HCT116 (cell line): Measurements from ENCODE around the gene ALDH6A1. TPM values are rescaled to one million over a fixed set of nuclear protein-coding genes. Genes with fewer than 3 reads are reported as not detected.

Experiments
- ATAC-seq: fragments of 200-7000 bp; cut with Tn5 transposase; 2 replicates; pipeline ENCODE4 v1.9.1; 2020; ENCODE audit warnings: mild to moderate bottlenecking, moderate library complexity
- Bru-seq: library from RNA; stranded (reverse); fragments of 400-500 nt; gene quantifications from one replicate; lab custom pipeline; 2021; lab: Mats Ljungman, UMichigan
- BruChase-seq, 2 experiments: library from RNA; stranded (reverse); fragments of 400-500 nt; gene quantifications; one replicate each; lab custom pipeline; 2021; lab: Mats Ljungman, UMichigan
- BruUV-seq: library from RNA; stranded (reverse); fragments of 400-500 nt; replicated peaks from 2 replicates; lab custom pipeline; 2021; lab: Mats Ljungman, UMichigan
- CTCF ChIA-PET: fragments of 300-600 bp; sonication (Branson Sonifier 250); formaldehyde crosslinking; loops from one replicate; lab custom pipeline; 2021; ENCODE audit warnings: antibody characterized with exemption; lab: Charles Lee
- POLR2A ChIA-PET: fragments of 300-600, 350-600 bp; sonication (Branson Sonifier 250); formaldehyde crosslinking; loops from one replicate; lab custom pipeline; 2021; ENCODE audit warnings: antibody characterized with exemption; lab: Charles Lee
- RAD21 ChIA-PET, 2 experiments: fragments of 300-600 bp; sonication (Branson Sonifier 250); formaldehyde crosslinking; loops; one replicate each; lab custom pipeline; 2023; ENCODE audit warnings: low total read pairs in 2 of 2; ENCODE audit not compliant: uncharacterized antibody in 2 of 2, unreplicated experiment in 2 of 2, low non-redundant PET in 1 of 2; lab: Charles Lee
- DNase-seq: peaks from one replicate; pipeline ENCODE4 v3.0.0-alpha.2; 2010; ENCODE audit warnings: low read depth, low spot score
- H2AFZ ChIP-seq: fragments of 200-600 bp; shearing (Covaris generic), sonication (generic); 2 replicates; pipeline ENCODE4 v1.6.1; 2017; ENCODE audit warnings: low read depth, mixed run types, mixed read lengths, antibody characterized with exemption, low read length; ENCODE audit not compliant: poor library complexity, severe bottlenecking
- H3K27ac ChIP-seq: 2 replicates; pipeline ENCODE4 v1.5.1; 2012; ENCODE audit warnings: low read depth, low read length
- H3K27me3 ChIP-seq: fragments of 200-600 bp; sonication (generic); 2 replicates; pipeline ENCODE4 v1.6.1; 2016; ENCODE audit warnings: mixed run types, low read length, mixed read lengths; ENCODE audit not compliant: insufficient read depth
- H3K36me3 ChIP-seq, 2 experiments: fragments of 200-500 bp in 1 of 2; fragments of 200-600 bp in 1 of 2; sonication (Bioruptor generic) in 1 of 2; sonication (generic) in 1 of 2; 2 replicates each; pipeline versions ENCODE4 v1.5.1 to v1.6.1; 2014 to 2016; ENCODE audit warnings: low read length in 2 of 2, inconsistent platforms in 1 of 2, mixed read lengths in 1 of 2, mixed run types in 1 of 2; ENCODE audit not compliant: insufficient read depth in 2 of 2, control insufficient read depth in 1 of 2
- H3K4me1 ChIP-seq, 2 experiments: fragments of 200-600 bp in 1 of 2; sonication (generic) in 1 of 2; 2 replicates each; pipeline versions ENCODE4 v1.5.1 to v1.6.1; 2012 to 2017; ENCODE audit warnings: low read length in 2 of 2, inconsistent platforms in 1 of 2, mild to moderate bottlenecking in 1 of 2, mixed read lengths in 1 of 2, mixed run types in 1 of 2, moderate library complexity in 1 of 2; ENCODE audit not compliant: insufficient read depth in 2 of 2, control insufficient read depth in 1 of 2
- H3K4me2 ChIP-seq: fragments of 200-600 bp; sonication (generic); 2 replicates; pipeline ENCODE4 v1.6.1; 2017; ENCODE audit warnings: mixed run types, low read length, mixed read lengths
- H3K4me3 ChIP-seq, 2 experiments: fragments of 200-600 bp in 1 of 2; sonication (generic) in 1 of 2; replicated peaks in 1 of 2; 2 replicates each; pipeline ENCODE4 v1.5.1; 2011 to 2016; ENCODE audit warnings: low read length in 2 of 2, control low read depth in 1 of 2, low read depth in 1 of 2, mild to moderate bottlenecking in 1 of 2, mixed read lengths in 1 of 2, mixed run types in 1 of 2
- H3K79me2 ChIP-seq: fragments of 200-600 bp; sonication (generic); 2 replicates; pipeline ENCODE4 v1.6.1; 2017; ENCODE audit warnings: mild to moderate bottlenecking, mixed run types, low read length, moderate library complexity, mixed read lengths; ENCODE audit not compliant: insufficient read depth
- H3K9ac ChIP-seq: fragments of 200-600 bp; sonication (generic); 2 replicates; pipeline ENCODE4 v1.6.1; 2016; ENCODE audit warnings: low read length, mixed read lengths
- H3K9me2 ChIP-seq: fragments of 200-600 bp; sonication (generic), shearing (Covaris generic); 2 replicates; pipeline ENCODE4 v1.6.1; 2017; ENCODE audit warnings: mixed run types, mild to moderate bottlenecking, moderate library complexity; ENCODE audit not compliant: insufficient read depth
- H3K9me3 ChIP-seq, 2 experiments: fragments of 200-500 bp in 1 of 2; fragments of 200-600 bp in 1 of 2; sonication (Bioruptor generic) in 1 of 2; sonication (generic) in 1 of 2; 2 replicates each; pipeline ENCODE4 v1.6.1; 2014 to 2017; ENCODE audit warnings: low read length in 2 of 2, mixed read lengths in 2 of 2, inconsistent platforms in 1 of 2, low read depth in 1 of 2, mild to moderate bottlenecking in 1 of 2, mixed run types in 1 of 2, moderate library complexity in 1 of 2; ENCODE audit not compliant: control insufficient read depth in 1 of 2, insufficient read depth in 1 of 2
- H4K20me1 ChIP-seq: fragments of 200-600 bp; sonication (generic), shearing (Covaris generic); 2 replicates; pipeline ENCODE4 v1.6.1; 2017; ENCODE audit warnings: mixed run types, mild to moderate bottlenecking, moderate library complexity; ENCODE audit not compliant: insufficient read depth
- ATF3 ChIP-seq: IDR thresholded peaks from 2 replicates; pipeline ENCODE4 v1.6.1; 2012
- CBX3 ChIP-seq: IDR thresholded peaks from 2 replicates; pipeline ENCODE4 v1.6.1; 2012; ENCODE audit warnings: low read depth
- CEBPB ChIP-seq: IDR thresholded peaks from 2 replicates; pipeline ENCODE4 v1.6.1; 2012; ENCODE audit warnings: low read depth
- CTCF ChIP-seq, 3 experiments: fragments of 200-600 bp in 1 of 3; sonication (generic) in 1 of 3; IDR thresholded peaks in 2 of 3; conservative IDR thresholded peaks in 1 of 3; 2 replicates each; pipeline ENCODE4 v1.5.1; 2012 to 2017; ENCODE audit warnings: low read depth in 2 of 3, low read length in 2 of 3, antibody characterized with exemption in 1 of 3, borderline replicate concordance in 1 of 3, control low read depth in 1 of 3, mild to moderate bottlenecking in 1 of 3, mixed read lengths in 1 of 3, mixed run types in 1 of 3, moderate library complexity in 1 of 3; ENCODE audit not compliant: insufficient read depth in 1 of 3
- EGR1 ChIP-seq: IDR thresholded peaks from 2 replicates; pipeline ENCODE4 v1.6.1; 2012; ENCODE audit warnings: low read depth
- EZH2phosphoT487 ChIP-seq: fragments of 200-600 bp; IDR thresholded peaks from 2 replicates; pipeline ENCODE4 v1.6.1; 2018; ENCODE audit warnings: antibody characterized with exemption, borderline replicate concordance
- FOSL1 ChIP-seq: IDR thresholded peaks from 2 replicates; pipeline ENCODE4 v1.6.1; 2012; ENCODE audit warnings: low read depth
- JUND ChIP-seq: IDR thresholded peaks from 2 replicates; pipeline ENCODE4 v1.6.1; 2012
- POLR2A ChIP-seq: IDR thresholded peaks from 2 replicates; pipeline ENCODE4 v1.7.0; 2011; ENCODE audit warnings: borderline replicate concordance; ENCODE audit not compliant: insufficient read depth, insufficient read length; ENCODE audit errors: extremely low read depth
- POLR2AphosphoS5 ChIP-seq: IDR thresholded peaks from 2 replicates; pipeline ENCODE4 v1.6.1; 2011; ENCODE audit warnings: mild to moderate bottlenecking, low read depth, low read length, moderate library complexity
- SIN3A ChIP-seq: IDR thresholded peaks from 2 replicates; pipeline ENCODE4 v1.6.1; 2012; ENCODE audit warnings: low read depth
- SP1 ChIP-seq: IDR thresholded peaks from 2 replicates; pipeline ENCODE4 v1.6.1; 2012; ENCODE audit warnings: low read depth
- SRF ChIP-seq: IDR thresholded peaks from 2 replicates; pipeline ENCODE4 v1.6.1; 2012; ENCODE audit warnings: low read depth
- TCF7L2 ChIP-seq: IDR thresholded peaks from 2 replicates; pipeline ENCODE4 v1.7.0; 2011; ENCODE audit warnings: borderline replicate concordance, inconsistent platforms; ENCODE audit not compliant: insufficient read depth, insufficient read length; ENCODE audit errors: extremely low read depth
- YY1 ChIP-seq: IDR thresholded peaks from 2 replicates; pipeline ENCODE4 v1.6.1; 2011; ENCODE audit warnings: low read length, low read depth, moderate library complexity, mild to moderate bottlenecking; ENCODE audit not compliant: insufficient replicate concordance; ENCODE audit errors: extremely low read depth
- ZFX ChIP-seq: fragments of 450-650 bp; IDR thresholded peaks from 2 replicates; pipeline ENCODE4 v1.6.1; 2017
- ZNF274 ChIP-seq: fragments of 200-500 bp; sonication (Bioruptor generic); IDR thresholded peaks from 2 replicates; pipeline ENCODE4 v1.6.1; 2014; ENCODE audit warnings: mild to moderate bottlenecking, low read depth, low read length, inconsistent platforms
- intact Hi-C: fragments of 100-400 bp; cut with micrococcal nuclease; formaldehyde crosslinking; loops from 2 replicates; pipeline ENCODE4 v1.10.0; 2022
- long read RNA-seq: library from polyadenylated mRNA; unstranded; transcript quantifications from one replicate; pipeline ENCODE4 v2.0.0, GENCODE V29; 2021; ENCODE audit not compliant: unreplicated experiment
- polyA plus RNA-seq: library from polyadenylated mRNA; unstranded; fragments of >200 nt; gene quantifications from 2 replicates; pipeline ENCODE4 v1.2.1, GENCODE V29; 2012; ENCODE audit warnings: missing spikeins
- total RNA-seq: library from RNA; stranded (reverse); gene quantifications from one replicate; pipeline ENCODE4 v1.2.1, GENCODE V29; 2021; ENCODE audit not compliant: unreplicated experiment
- TF ChIP-seq, protein P1 (sequence below): IDR thresholded peaks from 2 replicates; pipeline ENCODE4 v1.6.1; 2012
- TF ChIP-seq, protein P2 (sequence below): IDR thresholded peaks from 2 replicates; pipeline ENCODE4 v1.6.1; 2011; ENCODE audit warnings: mild to moderate bottlenecking, low read length, moderate library complexity; ENCODE audit not compliant: insufficient replicate concordance; ENCODE audit errors: extremely low read depth

ALDH6A1 gene
- total RNA-seq: 15.6 TPM
- 5.8 and 8.6 TPM in 2 replicates for polyA plus RNA-seq
- percentile 43 among the genes with signal in this experiment for Bru-seq, nascent RNA
- percentile 58 among the genes with signal in this experiment for BruChase-seq, experiment 1, labeled RNA remaining after a 6-hour chase
- percentile 46 among the genes with signal in this experiment for BruChase-seq, experiment 2, labeled RNA remaining after a 2-hour chase
- long read RNA-seq, full-length matches to known transcripts: 25 of 35 reads
- long read RNA-seq, partial matches to known transcripts: 3 of 35 reads
- long read RNA-seq, other reads (novel, unspliced or antisense): 7 of 35 reads

DNA sequence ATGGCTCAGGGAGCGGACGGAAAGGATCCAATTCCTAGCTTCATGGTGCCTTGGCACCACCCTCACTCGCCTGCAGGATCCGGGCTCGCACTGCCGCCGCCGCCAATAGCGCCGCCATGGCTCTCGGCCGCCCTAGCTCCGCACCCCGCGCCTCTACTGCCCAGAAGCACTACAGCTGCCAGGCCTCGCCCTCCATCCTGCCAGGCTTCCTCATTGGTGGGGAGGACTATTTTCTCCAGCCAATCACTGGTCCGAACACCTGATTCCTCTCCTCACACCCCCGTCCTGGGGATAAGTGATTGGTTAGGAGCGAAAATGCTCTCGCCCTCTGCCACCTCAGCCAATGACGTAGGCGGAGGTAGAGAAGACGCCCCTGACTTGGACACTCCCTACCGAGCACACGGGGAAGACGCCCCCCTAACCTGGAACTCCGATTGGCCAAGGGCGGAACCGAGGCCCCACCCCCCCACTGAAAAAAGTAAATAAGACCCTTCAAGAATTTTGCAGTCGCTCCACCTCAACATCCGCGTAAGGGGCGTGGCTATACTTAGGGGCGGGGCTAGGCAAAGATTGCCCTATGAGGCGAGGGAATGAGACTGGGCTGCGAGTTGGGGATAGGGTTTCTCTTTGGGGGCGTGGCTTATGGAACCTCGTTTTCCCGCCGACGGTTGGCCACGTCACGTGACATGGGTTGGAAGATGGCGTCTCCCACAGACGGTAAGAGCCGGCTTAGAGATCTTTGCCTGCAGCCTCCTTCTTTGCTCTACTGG, at the start of gene ALDH6A1, which contains the start of gene LIN52:
ALDH6A1 (minus strand) TSS at position 177 of the 770 bp plus-strand sequence; CDS start at position 118, 59 bp downstream.
LIN52 (plus strand) TSS at position 680 of the 770 bp plus-strand sequence; CDS start at position 699, 19 bp downstream.
- POLR2A ChIA-PET: interaction anchor here (1.6 kb wide), 1 partner anchor 23 kb away, joined by 3 read pairs; no protein-coding TSS in a partner anchor
- Histone ChIP-seq H3K79me2 (peaks cover 18% of the 10 kb centered on the region), H3K27me3 (no peaks in the 10 kb centered on the region), H3K9me3 (no peaks in the 10 kb centered on the region), H3K27ac (peak within 1 kb of the TSS; percentile 32), H3K9me2 (no peaks in the 10 kb centered on the region), H3K4me1 (peaks cover 0 to 19% of the 10 kb centered on the region in 2 experiments; a peak in 3 of 4 replicates), H4K20me1 (no peaks in the 10 kb centered on the region), H3K36me3 (no peaks in the 10 kb centered on the region), H3K4me3 (peak within 1 kb of the TSS; percentile 88 to 98), H3K4me2 (peak within 1 kb of the TSS; percentile 100), H3K9ac (peak within 1 kb of the TSS; percentile 93), H2AFZ (peak within 1 kb of the TSS; percentile 45)
- no TSS peak for BruUV-seq
- DNase-seq: peak; percentile 100
- CTCF ChIA-PET: no interaction called here
- RAD21 ChIA-PET: no interaction called here
- ATAC-seq: peak; percentile 95
- intact Hi-C loops: no loop called here
- no peak for TF ChIP-seq ATF3
- TF ChIP-seq JUND: no peak
- peak; percentile 85; the same call in 1 of the 2 replicates for TF ChIP-seq SRF
- TF ChIP-seq SIN3A: peak; percentile 98
- TF ChIP-seq FOSL1: no peak
- TF ChIP-seq EGR1: peak; percentile 84
- TF ChIP-seq ZNF274: no peak
- no peak for TF ChIP-seq ZFX
- TF ChIP-seq, protein P1, sequence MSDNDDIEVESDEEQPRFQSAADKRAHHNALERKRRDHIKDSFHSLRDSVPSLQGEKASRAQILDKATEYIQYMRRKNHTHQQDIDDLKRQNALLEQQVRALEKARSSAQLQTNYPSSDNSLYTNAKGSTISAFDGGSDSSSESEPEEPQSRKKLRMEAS: peak; percentile 88
- peak; percentile 96 for TF ChIP-seq SP1
- TF ChIP-seq, protein P2, sequence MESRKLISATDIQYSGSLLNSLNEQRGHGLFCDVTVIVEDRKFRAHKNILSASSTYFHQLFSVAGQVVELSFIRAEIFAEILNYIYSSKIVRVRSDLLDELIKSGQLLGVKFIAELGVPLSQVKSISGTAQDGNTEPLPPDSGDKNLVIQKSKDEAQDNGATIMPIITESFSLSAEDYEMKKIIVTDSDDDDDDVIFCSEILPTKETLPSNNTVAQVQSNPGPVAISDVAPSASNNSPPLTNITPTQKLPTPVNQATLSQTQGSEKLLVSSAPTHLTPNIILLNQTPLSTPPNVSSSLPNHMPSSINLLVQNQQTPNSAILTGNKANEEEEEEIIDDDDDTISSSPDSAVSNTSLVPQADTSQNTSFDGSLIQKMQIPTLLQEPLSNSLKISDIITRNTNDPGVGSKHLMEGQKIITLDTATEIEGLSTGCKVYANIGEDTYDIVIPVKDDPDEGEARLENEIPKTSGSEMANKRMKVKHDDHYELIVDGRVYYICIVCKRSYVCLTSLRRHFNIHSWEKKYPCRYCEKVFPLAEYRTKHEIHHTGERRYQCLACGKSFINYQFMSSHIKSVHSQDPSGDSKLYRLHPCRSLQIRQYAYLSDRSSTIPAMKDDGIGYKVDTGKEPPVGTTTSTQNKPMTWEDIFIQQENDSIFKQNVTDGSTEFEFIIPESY: no peak
- no peak for TF ChIP-seq CTCF (IDR thresholded peaks at IDR 0.05 in 2 of 3, conservative IDR thresholded peaks at IDR 0.05 in 1 of 3; ENCODE audit: borderline replicate concordance in 1 of 3, insufficient read depth in 1 of 3, low read depth in 2 of 3, low read length in 2 of 3)
- TF ChIP-seq POLR2A: peak; percentile 39
- no peak for TF ChIP-seq TCF7L2
- peak; percentile 74 for TF ChIP-seq POLR2AphosphoS5
- peak; percentile 94 for TF ChIP-seq YY1
- TF ChIP-seq CBX3: no peak
- no peak for TF ChIP-seq EZH2phosphoT487
- TF ChIP-seq CEBPB: no peak
